K562 (cell line): ENCODE data around the gene SH3BP4.

ENCODE experiments used
- ARID3B ChIP-seq: fragments of 250-450 bp; sonication (Bioruptor Pico); IDR thresholded peaks from 2 replicates; pipeline ENCODE4 v1.4.0; 2020; ENCODE audit warnings: borderline replicate concordance
- ATF2 ChIP-seq: sonication (generic); formaldehyde crosslinking; IDR thresholded peaks from 2 replicates; pipeline ENCODE4 v1.8.1; 2022; ENCODE audit warnings: missing genetic modification reagents
- BRCA1 ChIP-seq, 2 experiments: fragments of 450-650 bp in 1 of 2; sonication (generic) in 1 of 2; formaldehyde crosslinking in 1 of 2; IDR thresholded peaks; 2 replicates each; pipeline versions ENCODE4 v1.5.0 to v1.6.1; 2017 to 2020; ENCODE audit warnings: mild to moderate bottlenecking in 1 of 2, missing genetic modification reagents in 1 of 2
- CHAMP1 ChIP-seq: fragments of 450-650 bp; IDR thresholded peaks from 2 replicates; pipeline ENCODE4 v1.6.1; 2016; ENCODE audit warnings: mild to moderate bottlenecking
- ERF ChIP-seq: fragments of 450-650 bp; formaldehyde crosslinking; IDR thresholded peaks from 2 replicates; pipeline ENCODE4 v1.4.0; 2020; ENCODE audit warnings: mild to moderate bottlenecking, mixed read lengths
- GABPB1 ChIP-seq: sonication (generic); formaldehyde crosslinking; IDR thresholded peaks from 2 replicates; pipeline ENCODE4 v1.8.0; 2022; ENCODE audit warnings: mild to moderate bottlenecking, missing genetic modification reagents
- NFRKB ChIP-seq: fragments of 450-650 bp; IDR thresholded peaks from 2 replicates; pipeline ENCODE4 v1.6.1; 2016; ENCODE audit warnings: low read depth
- RFX7 ChIP-seq: fragments of 250-450 bp; sonication (Bioruptor Pico); IDR thresholded peaks from 2 replicates; pipeline ENCODE4 v1.5.1; 2021; ENCODE audit warnings: mild to moderate bottlenecking
- SREBF2 ChIP-seq: sonication (generic); formaldehyde crosslinking; IDR thresholded peaks from 2 replicates; pipeline ENCODE4 v1.4.0; 2020; ENCODE audit warnings: mild to moderate bottlenecking, missing genetic modification reagents
- ZBTB11 ChIP-seq, 3 experiments: fragments of 200-800 bp in 1 of 3; fragments of 250-450 bp in 1 of 3; fragments of 450-650 bp in 1 of 3; sonication (Bioruptor Pico) in 1 of 3; sonication (Bioruptor generic) in 1 of 3; formaldehyde crosslinking in 1 of 3; IDR thresholded peaks; 2 replicates each; pipeline versions ENCODE4 v1.6.1 to v1.8.0; 2016 to 2022; ENCODE audit warnings: mild to moderate bottlenecking in 2 of 3, missing genetic modification characterization in 2 of 3, missing compliant biosample characterization in 1 of 3, moderate library complexity in 1 of 3
- ZC3H11A ChIP-seq: IDR thresholded peaks from 2 replicates; pipeline ENCODE4 v1.6.1; 2012; ENCODE audit warnings: low read depth, low read length, improper control_type of control experiment
- ZNF830 ChIP-seq: fragments of 250-450 bp; sonication (Bioruptor Pico); IDR thresholded peaks from 2 replicates; pipeline ENCODE4 v1.5.0; 2021; ENCODE audit warnings: mild to moderate bottlenecking
- TF ChIP-seq, protein P1 (sequence below): sonication (generic); formaldehyde crosslinking; IDR thresholded peaks from 2 replicates; pipeline ENCODE4 v1.8.0; 2022; ENCODE audit warnings: mild to moderate bottlenecking, missing genetic modification reagents, borderline replicate concordance
- TF ChIP-seq, protein P2 (sequence below), 3 experiments: IDR thresholded peaks in 2 of 3; conservative IDR thresholded peaks in 1 of 3; 2 replicates each; pipeline ENCODE4 v1.5.1; 2011 to 2012; ENCODE audit warnings: low read length in 3 of 3, mild to moderate bottlenecking in 3 of 3, control low read depth in 2 of 3, improper control_type of control experiment in 1 of 3, inconsistent platforms in 1 of 3, low read depth in 1 of 3, mixed read lengths in 1 of 3, moderate library complexity in 1 of 3; ENCODE audit not compliant: insufficient read depth in 2 of 3

DNA sequence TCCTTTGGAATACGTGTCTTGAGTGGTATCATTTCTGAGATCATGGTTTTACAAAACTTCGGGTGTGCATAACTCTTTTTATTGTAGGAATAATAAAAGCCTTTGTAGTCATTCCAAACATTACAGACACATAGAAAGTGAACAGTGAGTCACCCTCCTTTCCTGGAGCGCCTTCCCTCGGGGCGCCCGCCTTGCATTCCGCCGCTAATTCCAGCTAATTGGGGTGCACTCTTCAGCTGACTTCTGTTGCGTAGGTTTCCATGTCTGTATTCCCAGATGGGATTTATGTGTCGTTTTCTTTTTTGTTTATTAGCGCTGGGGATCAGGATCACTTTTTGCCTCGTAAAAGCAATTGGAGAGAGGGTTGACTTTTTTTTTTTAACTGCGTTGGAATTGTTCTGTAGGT, 18.7 kb downstream of the SH3BP4 start:
- TF ChIP-seq ERF (CRISPR knock-in tag) = no peak
- TF ChIP-seq ARID3B = no peak
- no peak for TF ChIP-seq ATF2 (CRISPR knock-in tag)
- TF ChIP-seq, protein P1, sequence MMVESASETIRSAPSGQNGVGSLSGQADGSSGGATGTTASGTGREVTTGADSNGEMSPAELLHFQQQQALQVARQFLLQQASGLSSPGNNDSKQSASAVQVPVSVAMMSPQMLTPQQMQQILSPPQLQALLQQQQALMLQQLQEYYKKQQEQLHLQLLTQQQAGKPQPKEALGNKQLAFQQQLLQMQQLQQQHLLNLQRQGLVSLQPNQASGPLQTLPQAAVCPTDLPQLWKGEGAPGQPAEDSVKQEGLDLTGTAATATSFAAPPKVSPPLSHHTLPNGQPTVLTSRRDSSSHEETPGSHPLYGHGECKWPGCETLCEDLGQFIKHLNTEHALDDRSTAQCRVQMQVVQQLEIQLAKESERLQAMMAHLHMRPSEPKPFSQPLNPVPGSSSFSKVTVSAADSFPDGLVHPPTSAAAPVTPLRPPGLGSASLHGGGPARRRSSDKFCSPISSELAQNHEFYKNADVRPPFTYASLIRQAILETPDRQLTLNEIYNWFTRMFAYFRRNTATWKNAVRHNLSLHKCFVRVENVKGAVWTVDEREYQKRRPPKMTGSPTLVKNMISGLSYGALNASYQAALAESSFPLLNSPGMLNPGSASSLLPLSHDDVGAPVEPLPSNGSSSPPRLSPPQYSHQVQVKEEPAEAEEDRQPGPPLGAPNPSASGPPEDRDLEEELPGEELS (CRISPR knock-in tag) = no peak
- no peak for TF ChIP-seq ZNF830
- TF ChIP-seq ZC3H11A = no peak
- TF ChIP-seq ZBTB11 (CRISPR knock-in tag; IDR thresholded peaks at IDR 0.05) = no peak
- no peak for TF ChIP-seq SREBF2
- no peak for TF ChIP-seq NFRKB
- no peak for TF ChIP-seq CHAMP1
- TF ChIP-seq, protein P2, sequence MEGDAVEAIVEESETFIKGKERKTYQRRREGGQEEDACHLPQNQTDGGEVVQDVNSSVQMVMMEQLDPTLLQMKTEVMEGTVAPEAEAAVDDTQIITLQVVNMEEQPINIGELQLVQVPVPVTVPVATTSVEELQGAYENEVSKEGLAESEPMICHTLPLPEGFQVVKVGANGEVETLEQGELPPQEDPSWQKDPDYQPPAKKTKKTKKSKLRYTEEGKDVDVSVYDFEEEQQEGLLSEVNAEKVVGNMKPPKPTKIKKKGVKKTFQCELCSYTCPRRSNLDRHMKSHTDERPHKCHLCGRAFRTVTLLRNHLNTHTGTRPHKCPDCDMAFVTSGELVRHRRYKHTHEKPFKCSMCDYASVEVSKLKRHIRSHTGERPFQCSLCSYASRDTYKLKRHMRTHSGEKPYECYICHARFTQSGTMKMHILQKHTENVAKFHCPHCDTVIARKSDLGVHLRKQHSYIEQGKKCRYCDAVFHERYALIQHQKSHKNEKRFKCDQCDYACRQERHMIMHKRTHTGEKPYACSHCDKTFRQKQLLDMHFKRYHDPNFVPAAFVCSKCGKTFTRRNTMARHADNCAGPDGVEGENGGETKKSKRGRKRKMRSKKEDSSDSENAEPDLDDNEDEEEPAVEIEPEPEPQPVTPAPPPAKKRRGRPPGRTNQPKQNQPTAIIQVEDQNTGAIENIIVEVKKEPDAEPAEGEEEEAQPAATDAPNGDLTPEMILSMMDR (IDR thresholded peaks at IDR 0.05 in 2 of 3, conservative IDR thresholded peaks at IDR 0.05 in 1 of 3; ENCODE audit: insufficient read depth in 2 of 3, low read depth in 1 of 3, low read length in 3 of 3) = no peak
- no peak for TF ChIP-seq BRCA1 (IDR thresholded peaks at IDR 0.05)
- no peak for TF ChIP-seq BRCA1 (CRISPR knock-in tag; IDR thresholded peaks at IDR 0.05)
- no peak for TF ChIP-seq GABPB1 (CRISPR knock-in tag)
- TF ChIP-seq RFX7 (CRISPR knock-in tag) = no peak
